Activated naive CD8-positive, alpha-beta T cell treated with anti-CD3 and anti-CD28 coated beads for 36 hours (primary cell): ENCODE data around the gene HRCT1. TPM values are rescaled to one million over a fixed set of nuclear protein-coding genes. Genes with fewer than 3 reads are reported as not detected.
"Not testable (repeated sequence)": the region's sequence is repeated elsewhere in the genome, so short reads cannot be mapped to it uniquely, and the experiment has no call there.

Experiments used
- DNase-seq: peaks from one replicate; pipeline ENCODE4 v3.0.0; 2021
- H3K27ac Mint-ChIP-seq: one replicate; pipeline ENCODE4 v1.8.0; 2022; ENCODE audit warnings: mild to moderate bottlenecking, moderate library complexity, mixed read lengths
- H3K27me3 Mint-ChIP-seq: one replicate; pipeline ENCODE4 v1.8.0; 2022; ENCODE audit warnings: mild to moderate bottlenecking, mixed read lengths
- H3K36me3 Mint-ChIP-seq: one replicate; pipeline ENCODE4 v1.8.0; 2021; ENCODE audit warnings: mild to moderate bottlenecking, mixed read lengths
- H3K4me1 Mint-ChIP-seq: one replicate; pipeline ENCODE4 v1.8.0; 2021; ENCODE audit warnings: mixed read lengths
- H3K4me3 Mint-ChIP-seq: one replicate; pipeline ENCODE4 v1.8.0; 2022; ENCODE audit warnings: mild to moderate bottlenecking, moderate library complexity, mixed read lengths
- H3K9me3 Mint-ChIP-seq: one replicate; pipeline ENCODE4 v1.8.0; 2022; ENCODE audit warnings: mixed read lengths
- total RNA-seq, 2 experiments: library from RNA; stranded (reverse); gene quantifications; one replicate each; pipeline ENCODE4 v1.2.3, GENCODE V29; 2021

HRCT1 gene
- total RNA-seq, 2 experiments from 2014 or later = not detected

DNA sequence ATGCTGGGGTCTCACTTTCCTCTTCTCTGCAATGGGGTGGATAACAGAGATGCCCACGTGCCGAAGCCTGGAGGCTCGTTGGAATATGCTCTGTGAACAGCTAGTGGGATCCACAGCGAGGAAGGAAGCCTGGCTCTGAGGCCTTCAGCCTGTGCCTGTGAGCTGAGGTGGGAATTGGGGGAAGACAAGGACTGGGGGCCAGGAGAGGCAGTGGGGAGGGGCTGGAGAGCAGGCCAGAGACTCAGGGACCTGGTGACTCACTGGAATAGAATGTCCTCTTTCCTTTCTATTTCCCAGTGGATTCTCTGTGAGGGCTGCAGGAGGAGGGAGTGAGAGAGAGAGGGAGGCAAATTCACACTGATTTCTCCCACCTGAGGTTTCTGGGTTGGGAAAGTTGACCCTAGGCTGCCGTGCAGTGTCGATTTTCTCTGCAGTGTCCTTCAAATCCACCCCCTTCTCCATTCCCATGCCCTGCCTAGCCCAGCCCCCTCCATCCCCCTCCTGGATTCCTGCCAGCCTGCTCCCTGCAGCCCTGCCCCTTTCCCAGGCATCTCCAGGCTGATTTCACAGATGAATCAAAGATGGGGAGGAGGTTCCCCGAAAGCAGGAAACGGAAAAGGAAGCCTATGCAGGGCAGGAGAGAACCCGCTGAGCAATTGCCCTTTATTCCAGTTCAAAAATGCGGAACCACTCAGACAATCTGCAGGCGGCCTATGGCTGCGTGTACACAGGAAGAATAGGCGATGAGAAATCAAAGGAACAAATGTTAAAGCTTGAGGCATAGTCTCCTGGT is 1.9 kb downstream of the HRCT1 start:
- Mint-ChIP-seq H3K27ac (no peak overlapping the region), H3K4me3 (no peak overlapping the region), H3K4me1 (peaks cover 40% of the 10 kb centered on the region), H3K27me3 (peaks cover under 1% of the 10 kb centered on the region), H3K9me3 (no peaks in the 10 kb centered on the region), H3K36me3 (no peaks in the 10 kb centered on the region)
- no peak for DNase-seq

DNA sequence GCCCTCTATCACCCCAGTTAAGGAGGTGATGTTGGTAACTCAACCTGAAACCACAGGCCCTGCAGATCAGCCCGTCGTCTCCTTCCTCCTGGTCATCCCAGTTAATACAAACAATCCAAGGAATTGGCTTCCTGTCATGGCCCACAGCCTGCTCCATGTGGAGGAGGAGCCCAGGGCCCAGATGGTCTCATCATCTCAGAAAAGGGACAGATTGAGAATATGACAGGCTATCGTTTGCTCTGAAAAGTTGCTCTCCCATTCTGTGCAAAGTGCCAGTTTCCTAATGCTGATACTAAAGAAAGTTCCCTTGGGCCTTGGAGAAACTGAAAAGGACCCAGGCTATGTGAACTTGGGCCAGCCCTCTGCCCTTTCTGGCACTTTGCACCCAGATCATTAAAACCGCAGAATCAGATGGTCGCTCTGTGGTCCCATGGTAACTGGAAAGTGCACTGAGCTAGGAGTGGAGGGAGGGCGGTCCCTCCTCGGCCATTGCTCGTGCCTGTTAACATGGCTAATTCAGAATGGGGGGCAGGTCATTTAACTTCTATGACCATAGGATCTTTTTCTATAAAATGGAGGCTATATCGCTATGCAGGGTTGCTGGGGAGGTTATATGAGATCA is 2.6 kb downstream of the HRCT1 start:
- H3K36me3 Mint-ChIP-seq = no peaks in the 10 kb centered on the region
- H3K9me3 Mint-ChIP-seq = no peaks in the 10 kb centered on the region
- no peaks in the 10 kb centered on the region for H3K27me3 Mint-ChIP-seq
- peaks cover 36% of the 10 kb centered on the region for H3K4me1 Mint-ChIP-seq
- no peak overlapping the region for H3K27ac Mint-ChIP-seq
- DNase-seq = no peak
- H3K4me3 Mint-ChIP-seq = no peak overlapping the region

DNA sequence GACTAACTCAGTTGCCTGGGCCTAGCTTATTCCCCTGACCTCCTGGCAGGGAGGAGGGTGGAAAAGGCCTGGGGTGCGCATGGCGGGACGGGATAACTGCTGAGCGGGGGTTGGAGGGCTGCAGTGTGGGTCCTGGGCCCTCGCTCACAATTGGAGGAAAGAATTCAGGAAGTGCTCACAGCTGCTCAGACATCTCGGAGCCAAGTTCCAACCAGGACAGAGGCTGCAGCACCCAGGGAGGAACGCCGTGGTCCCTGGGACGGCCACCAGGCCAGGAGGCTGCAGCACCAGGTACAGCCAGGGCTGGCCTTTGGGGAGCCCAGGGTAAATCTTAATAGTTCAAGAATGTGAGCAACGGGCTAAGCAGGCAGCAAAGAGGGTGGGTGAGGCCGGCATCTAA is 3.3 kb downstream of the HRCT1 start, which contains the start of gene SPAAR:
Gene SPAAR (plus strand): TSS at position 217 of the 400 bp plus-strand sequence. CDS start 974 bp downstream, outside the sequence.
- Mint-ChIP-seq H3K36me3 (no peaks in the 10 kb centered on the region), H3K9me3 (no peaks in the 10 kb centered on the region), H3K27me3 (no peaks in the 10 kb centered on the region), H3K27ac (no peak within 1 kb of the TSS), H3K4me3 (no peak within 1 kb of the TSS), H3K4me1 (peaks cover 36% of the 10 kb centered on the region)
- no peak for DNase-seq

DNA sequence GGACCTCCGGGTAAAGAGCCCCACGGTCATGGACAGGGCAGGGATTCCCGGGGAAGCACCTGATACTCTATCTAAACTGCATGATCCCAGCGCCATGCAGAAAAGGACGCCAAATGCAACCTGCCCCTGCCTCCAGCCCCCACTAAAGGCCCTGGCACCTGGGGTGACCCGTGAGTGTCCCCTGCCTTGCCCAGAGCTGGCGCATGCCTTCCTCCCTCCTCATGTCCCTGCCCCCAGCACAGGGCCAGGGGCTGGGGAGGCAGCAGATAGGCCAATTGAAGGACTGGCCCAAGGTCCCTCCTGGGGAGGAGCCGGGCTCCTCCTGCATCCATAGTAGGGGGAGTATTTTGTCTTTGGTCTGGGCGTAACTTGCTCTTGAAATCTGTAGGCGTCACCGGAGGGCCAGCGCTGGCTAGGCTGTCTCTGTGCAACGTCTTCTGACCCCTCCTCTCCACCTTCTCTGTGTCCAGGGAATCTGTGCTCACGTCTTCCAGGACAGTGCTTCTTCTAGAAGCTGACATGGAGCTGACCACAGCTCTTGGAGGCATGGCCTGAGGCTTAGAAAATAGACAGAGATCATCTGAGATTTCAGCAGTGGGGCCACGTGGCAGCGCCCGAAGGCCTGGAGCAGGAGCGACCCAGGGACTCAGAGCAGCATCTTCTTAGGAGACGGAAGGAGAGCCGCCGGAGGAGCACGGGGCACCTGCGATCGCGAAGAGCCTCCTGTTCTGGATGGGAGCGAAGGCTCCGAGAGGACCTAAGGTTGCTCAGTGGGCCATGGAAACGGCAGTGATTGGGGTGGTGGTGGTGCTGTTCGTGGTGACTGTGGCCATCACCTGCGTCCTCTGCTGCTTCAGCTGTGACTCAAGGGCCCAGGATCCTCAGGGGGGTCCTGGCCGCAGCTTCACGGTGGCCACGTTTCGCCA is 3.9 kb downstream of the HRCT1 start:
- Mint-ChIP-seq H3K9me3 (no peaks in the 10 kb centered on the region), H3K4me1 (peaks cover 36% of the 10 kb centered on the region), H3K4me3 (no peak overlapping the region)

DNA sequence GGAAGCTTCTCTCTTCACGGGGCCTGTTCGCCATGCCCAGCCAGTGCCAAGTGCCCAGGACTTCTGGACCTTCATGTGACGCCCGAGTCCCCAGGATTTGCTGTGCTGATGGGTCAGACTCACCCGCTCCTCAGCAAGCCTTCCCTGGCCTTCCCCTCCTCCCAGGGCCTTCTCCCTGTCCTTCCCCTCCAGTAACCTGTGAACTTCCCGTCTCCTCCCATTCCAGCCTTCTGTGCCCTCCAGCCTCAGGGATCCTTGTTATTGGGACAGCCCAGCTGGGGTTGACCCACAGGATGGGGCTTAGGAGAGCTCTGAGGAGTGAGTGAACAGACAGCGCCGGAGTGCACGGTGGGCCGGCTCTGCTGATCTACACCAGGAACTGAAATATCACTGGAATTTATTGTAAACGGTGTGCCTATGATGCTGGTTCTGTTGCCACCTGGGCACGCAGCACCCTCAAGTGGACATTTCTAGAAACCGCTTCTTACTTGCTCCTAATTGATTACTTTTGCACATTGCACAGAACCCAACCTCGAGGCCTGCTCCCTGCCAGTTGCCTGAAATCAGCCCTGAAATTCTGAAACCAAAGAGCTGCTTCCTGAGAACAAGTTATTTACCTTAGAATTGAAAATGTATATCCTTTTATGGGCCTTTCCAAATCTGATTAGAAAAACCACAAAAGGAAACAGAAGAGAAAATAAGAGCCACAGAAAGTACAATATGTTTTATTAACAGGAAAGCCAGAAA is 4.8 kb downstream of the HRCT1 start:
- Mint-ChIP-seq H3K9me3 (no peaks in the 10 kb centered on the region), H3K4me1 (peaks cover 36% of the 10 kb centered on the region), H3K36me3 (no peaks in the 10 kb centered on the region), H3K4me3 (peak overlapping the region; percentile 15), H3K27ac (peak overlapping the region; percentile 87), H3K27me3 (no peaks in the 10 kb centered on the region)
- peak; percentile 35 for DNase-seq

More for the DNA sequence above, 3.9 kb downstream of the HRCT1 start:
- Mint-ChIP-seq H3K27me3 (no peaks in the 10 kb centered on the region), H3K36me3 (no peaks in the 10 kb centered on the region), H3K27ac (no peak overlapping the region)
- DNase-seq = no peak

DNA sequence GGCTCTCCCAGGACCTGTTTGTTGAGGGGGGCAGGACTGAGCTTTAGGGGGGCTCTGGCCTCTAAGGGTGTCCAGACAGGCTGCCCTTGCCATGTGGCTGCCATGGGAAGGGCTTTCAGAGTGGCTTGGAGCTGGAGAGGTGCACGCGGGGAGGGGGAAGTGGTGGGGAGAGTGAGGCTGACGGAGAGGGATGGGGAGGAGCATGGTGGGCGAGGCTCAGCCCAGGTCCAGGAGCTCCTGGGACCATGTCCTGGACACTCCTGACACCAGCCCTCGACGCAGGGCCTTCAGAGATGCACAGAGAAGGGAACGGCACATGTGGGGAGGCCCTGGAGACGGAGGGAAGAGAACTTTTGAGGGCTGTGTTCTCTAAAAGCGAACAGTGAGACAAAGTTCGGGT is 5.7 kb downstream of the HRCT1 start:
- no peak overlapping the region for H3K4me3 Mint-ChIP-seq
- H3K36me3 Mint-ChIP-seq = no peaks in the 10 kb centered on the region
- no peaks in the 10 kb centered on the region for H3K27me3 Mint-ChIP-seq
- H3K9me3 Mint-ChIP-seq = no peaks in the 10 kb centered on the region
- H3K4me1 Mint-ChIP-seq = peaks cover 36% of the 10 kb centered on the region
- no peak overlapping the region for H3K27ac Mint-ChIP-seq
- no peak for DNase-seq

DNA sequence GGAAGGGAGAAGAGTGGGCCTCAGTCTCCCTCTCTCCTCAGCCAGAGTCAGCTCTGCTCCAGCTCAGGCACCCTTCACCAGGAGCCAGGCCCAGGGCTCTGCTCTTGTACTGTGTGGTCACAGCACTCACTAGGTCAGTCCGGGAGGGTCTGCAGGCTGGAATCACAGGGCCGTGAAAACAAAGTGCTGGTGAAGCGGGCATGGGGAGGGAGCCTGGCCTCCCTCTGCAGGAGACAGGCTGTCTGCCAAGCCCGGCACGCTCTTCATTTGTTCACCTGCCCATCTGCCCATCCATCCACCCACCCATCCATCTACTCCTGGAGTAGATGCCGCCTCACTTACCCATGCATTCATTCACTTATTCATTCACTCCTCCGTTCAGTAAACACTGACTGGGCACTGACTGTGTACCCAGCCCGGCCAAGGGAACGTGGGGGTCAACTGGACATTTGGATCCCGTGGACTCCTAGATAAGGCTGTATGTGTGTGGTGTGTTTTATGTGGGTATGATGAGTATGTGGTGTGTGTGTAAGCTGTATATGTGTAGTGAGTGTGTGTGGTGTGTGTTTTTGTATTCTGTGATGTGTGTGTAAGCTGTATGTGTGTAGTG is 6.9 kb downstream of the HRCT1 start:
- Mint-ChIP-seq H3K4me3 (no peak overlapping the region), H3K9me3 (no peaks in the 10 kb centered on the region), H3K27me3 (no peaks in the 10 kb centered on the region), H3K4me1 (peaks cover 33% of the 10 kb centered on the region), H3K27ac (no peak overlapping the region), H3K36me3 (no peaks in the 10 kb centered on the region)
- no peak for DNase-seq

DNA sequence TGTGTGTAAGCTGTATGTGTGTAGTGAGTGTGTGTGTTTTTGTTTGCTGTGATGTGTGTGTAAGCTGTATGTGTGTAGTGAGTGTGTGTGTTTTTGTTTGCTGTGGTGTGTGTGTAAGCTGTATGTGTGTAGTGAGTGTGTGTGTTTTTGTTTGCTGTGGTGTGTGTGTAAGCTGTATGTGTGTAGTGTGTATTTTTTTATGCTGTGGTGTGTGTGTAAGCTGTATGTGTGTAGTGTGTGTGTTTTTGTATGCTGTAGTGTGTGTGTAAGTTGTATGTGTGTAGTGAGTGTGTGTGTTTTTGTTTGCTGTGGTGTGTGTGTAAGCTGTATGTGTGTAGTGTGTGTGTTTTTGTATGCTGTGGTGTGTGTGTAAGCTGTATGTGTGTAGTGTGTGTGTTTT is 7.4 kb downstream of the HRCT1 start:
- H3K27ac Mint-ChIP-seq, H3K4me3 Mint-ChIP-seq, DNase-seq, H3K36me3 Mint-ChIP-seq, H3K27me3 Mint-ChIP-seq, H3K9me3 Mint-ChIP-seq: not testable (repeated sequence)
- peaks cover 28% of the 10 kb centered on the region for H3K4me1 Mint-ChIP-seq

DNA sequence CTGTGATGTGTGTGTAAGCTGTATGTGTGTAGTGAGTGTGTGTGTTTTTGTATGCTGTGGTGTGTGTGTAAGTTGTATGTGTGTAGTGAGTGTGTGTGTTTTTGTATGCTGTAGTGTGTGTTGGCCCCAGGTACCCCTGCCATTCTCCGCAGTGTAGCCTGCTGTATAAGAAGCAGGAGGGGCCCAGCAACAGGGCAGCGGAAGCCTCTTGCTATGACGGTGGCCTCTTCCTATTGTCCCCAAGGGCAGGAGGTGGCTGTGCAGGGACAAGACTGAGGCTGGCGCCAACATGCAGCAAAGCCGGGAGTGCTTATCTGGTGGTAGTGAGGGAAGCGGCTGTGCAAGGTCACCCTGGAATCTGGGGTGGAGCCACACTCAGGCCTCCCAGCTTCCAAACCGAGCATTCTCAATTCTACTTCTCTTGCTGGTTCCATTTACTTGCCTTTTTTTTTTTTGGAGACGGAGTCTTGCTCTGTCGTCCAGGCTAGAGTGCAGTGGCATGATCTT is 8.4 kb downstream of the HRCT1 start:
- no peaks in the 10 kb centered on the region for H3K36me3 Mint-ChIP-seq
- no peak for DNase-seq
- H3K4me3 Mint-ChIP-seq = no peak overlapping the region
- H3K27me3 Mint-ChIP-seq = no peaks in the 10 kb centered on the region
- peaks cover 19% of the 10 kb centered on the region for H3K4me1 Mint-ChIP-seq
- H3K27ac Mint-ChIP-seq = no peak overlapping the region
- H3K9me3 Mint-ChIP-seq = no peaks in the 10 kb centered on the region

DNA sequence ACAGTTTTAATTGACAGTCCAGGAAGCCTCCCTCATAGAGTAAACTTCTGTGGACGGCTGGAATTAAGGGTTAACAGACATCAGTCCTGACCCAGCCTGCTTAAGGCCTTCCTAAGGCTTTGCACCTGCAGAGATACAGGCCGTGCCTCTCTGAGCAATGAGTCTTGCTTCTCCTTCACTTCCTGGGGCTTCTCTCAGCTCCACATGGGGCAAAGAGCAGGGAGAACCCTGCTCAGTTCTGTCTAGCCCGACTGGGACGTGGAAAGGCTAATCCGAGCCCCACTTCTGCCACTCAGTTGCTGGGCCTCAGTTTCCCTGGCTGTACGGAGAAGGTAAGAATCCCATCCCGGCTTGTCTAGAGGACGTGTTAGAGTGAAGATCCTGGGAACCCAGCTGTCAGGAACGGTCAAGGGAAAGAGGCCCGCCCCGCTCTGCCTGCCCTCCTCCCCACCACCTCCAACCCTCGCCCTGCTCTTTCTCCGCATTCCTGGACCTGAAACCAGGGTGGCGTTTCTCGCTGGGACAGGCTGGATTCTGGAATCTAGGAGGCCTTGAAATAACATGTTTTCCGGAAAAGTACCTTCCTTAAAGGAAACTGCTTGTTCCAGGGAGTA is 9.8 kb downstream of the HRCT1 start:
- Mint-ChIP-seq H3K4me1 (peaks cover 11% of the 10 kb centered on the region), H3K4me3 (no peak overlapping the region), H3K27me3 (no peaks in the 10 kb centered on the region), H3K27ac (no peak overlapping the region), H3K36me3 (no peaks in the 10 kb centered on the region), H3K9me3 (no peaks in the 10 kb centered on the region)
- no peak for DNase-seq

DNA sequence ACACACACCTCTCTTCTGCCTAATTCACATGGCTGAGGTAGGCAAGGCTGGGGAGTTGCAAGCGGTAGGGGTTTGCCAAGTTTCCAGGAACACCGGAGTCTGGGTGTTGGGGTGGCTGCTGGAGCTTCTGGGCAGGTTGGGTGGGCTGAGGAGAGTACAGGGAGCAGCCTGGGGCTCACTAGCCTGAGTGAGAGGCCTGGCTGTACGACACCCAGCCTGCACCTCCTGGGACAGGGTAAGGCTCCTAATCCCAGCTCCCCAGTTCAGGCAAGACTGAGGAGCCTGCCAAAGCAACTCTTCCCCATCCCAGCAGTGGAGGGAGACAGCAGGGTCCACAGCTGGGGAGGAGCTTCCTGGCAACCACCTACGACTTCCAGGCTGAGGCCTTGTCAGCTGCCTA is 11.3 kb downstream of the HRCT1 start:
- H3K36me3 Mint-ChIP-seq = no peaks in the 10 kb centered on the region
- H3K4me1 Mint-ChIP-seq = no peaks in the 10 kb centered on the region
- DNase-seq = no peak
- H3K27ac Mint-ChIP-seq = no peak overlapping the region
- no peaks in the 10 kb centered on the region for H3K9me3 Mint-ChIP-seq
- no peak overlapping the region for H3K4me3 Mint-ChIP-seq
- H3K27me3 Mint-ChIP-seq = no peaks in the 10 kb centered on the region

DNA sequence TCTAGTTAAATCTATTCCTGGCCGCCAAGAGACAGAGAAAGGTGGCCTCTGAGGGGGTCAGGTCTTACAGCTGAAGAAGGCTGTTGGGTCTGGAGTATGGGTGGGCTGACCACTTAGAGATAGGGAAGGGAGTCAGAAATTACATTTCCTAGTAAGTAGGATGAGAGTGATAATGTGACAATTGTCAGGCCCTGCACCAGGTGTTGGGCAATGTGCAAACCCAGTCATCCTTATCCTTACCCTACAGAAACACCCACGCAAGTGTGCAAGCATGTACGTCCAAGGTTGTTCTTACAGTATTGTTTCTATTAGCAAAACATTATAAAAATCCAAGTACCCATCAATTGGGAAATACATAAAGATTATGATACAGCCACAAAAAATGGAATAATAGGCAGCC is 12.8 kb downstream of the HRCT1 start:
- H3K9me3 Mint-ChIP-seq = no peaks in the 10 kb centered on the region
- no peaks in the 10 kb centered on the region for H3K36me3 Mint-ChIP-seq
- H3K27ac Mint-ChIP-seq = no peak overlapping the region
- H3K27me3 Mint-ChIP-seq = no peaks in the 10 kb centered on the region
- H3K4me3 Mint-ChIP-seq = no peak overlapping the region
- no peak for DNase-seq
- H3K4me1 Mint-ChIP-seq = peaks cover 10% of the 10 kb centered on the region

DNA sequence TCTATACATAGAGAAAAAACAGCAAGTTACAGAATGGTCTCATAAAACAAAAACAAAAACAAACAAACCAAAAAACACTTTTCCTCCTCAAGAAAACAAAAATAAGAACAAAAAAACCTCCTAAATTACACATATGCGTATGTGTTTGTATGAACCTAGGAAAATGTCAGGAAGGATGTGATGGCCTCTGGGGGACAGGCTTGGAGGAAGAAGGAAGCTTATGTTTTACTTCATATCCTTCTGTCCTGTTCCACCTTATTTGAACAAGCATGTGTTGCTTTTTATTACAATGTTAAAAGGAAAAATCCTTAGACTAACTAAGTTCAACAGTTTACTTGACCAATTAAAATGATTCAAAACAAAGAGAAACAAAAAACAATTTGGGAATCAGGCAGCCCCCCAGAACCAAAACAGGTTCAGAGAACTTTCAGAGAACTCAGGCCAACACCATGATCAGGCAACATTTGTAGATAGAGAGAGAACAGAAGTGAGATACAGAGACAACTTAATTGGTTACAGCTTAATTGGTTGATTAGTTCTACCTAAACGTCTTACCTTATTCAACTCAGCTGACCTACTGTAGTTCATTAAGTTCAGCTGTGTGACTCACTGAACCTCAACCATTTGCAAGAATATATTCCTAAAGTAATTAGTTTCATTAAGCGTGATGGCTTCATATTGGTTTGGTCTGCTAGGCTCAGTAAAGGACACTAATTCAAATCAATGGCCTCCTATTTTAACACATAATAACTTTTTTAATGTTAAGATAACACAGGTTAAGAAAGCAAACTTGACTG is 13.4 kb downstream of the HRCT1 start:
- no peak overlapping the region for H3K27ac Mint-ChIP-seq
- no peaks in the 10 kb centered on the region for H3K9me3 Mint-ChIP-seq

More for the DNA sequence above, 13.4 kb downstream of the HRCT1 start:
- peaks cover 16% of the 10 kb centered on the region for H3K4me1 Mint-ChIP-seq
- DNase-seq = no peak
- H3K36me3 Mint-ChIP-seq = no peaks in the 10 kb centered on the region
- H3K4me3 Mint-ChIP-seq = no peak overlapping the region
- no peaks in the 10 kb centered on the region for H3K27me3 Mint-ChIP-seq
